Omental fat pad (tissue), 4 donors: ENCODE measurements around the gene MPV17L. TPM values are rescaled to one million over a fixed set of nuclear protein-coding genes. Genes with fewer than 3 reads are reported as not detected.
"Not testable (repeated sequence)": the region's sequence is repeated elsewhere in the genome, so short reads cannot be mapped to it uniquely, and the experiment has no call there.

Source experiments
- ATAC-seq: fragments of 150-250 bp; one replicate; pipeline ENCODE4 v1.9.1; 2016; ENCODE audit warnings: mild to moderate bottlenecking, moderate library complexity; ENCODE audit not compliant: low FRiP score
- DNase-seq: peaks from one replicate; pipeline ENCODE4 v3.0.0-alpha.2; 2019; ENCODE audit warnings: low spot score
- CTCF ChIP-seq, 3 donors: fragments of 450-650 bp; IDR thresholded peaks; one replicate each; pipeline ENCODE4 v1.5.1; 2016 to 2017; ENCODE audit warnings: antibody characterized with exemption in 3 of 3, mild to moderate bottlenecking in 3 of 3, moderate library complexity in 2 of 3
- total RNA-seq, 4 donors: library from RNA; depleted of rRNA; stranded (reverse); fragments of >200 nt; gene quantifications; one replicate each; pipeline ENCODE4 v1.1.0, GENCODE V29; 2016

The MPV17L gene
- total RNA-seq, 4 donors from 2014 or later: 5.8 to 10.7 (median 7.7) TPM

- no peak for TF ChIP-seq CTCF (IDR thresholded peaks at IDR 0.05)
- no peak for ATAC-seq
- no peak for DNase-seq
Measured at GRCh38 chr16:15440852-15441251, 45.3 kb downstream of the MPV17L start.

DNA sequence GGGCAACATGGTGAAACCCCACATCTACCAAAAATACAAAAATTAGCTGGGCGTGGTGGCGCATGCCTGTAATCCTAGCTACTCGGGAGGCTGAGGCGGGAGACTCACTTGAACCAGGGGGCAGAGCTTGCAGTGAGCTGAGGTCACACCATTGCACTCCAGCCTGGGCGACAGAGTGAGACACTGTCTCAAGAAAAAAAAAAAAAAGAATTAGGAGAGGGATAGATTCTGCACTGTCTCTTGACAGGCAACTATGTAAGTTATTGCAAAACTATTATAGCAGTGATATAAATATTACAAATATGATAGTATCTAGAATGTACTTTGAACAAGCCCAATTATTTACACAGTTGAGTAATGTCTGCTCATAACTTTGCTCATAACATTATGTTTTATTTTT lies 46.6 kb downstream of the MPV17L start:
- not testable (repeated sequence) for DNase-seq, ATAC-seq

- no peak for DNase-seq
- TF ChIP-seq CTCF (IDR thresholded peaks at IDR 0.05): no peak
- no peak for ATAC-seq
Measured at GRCh38 chr16:15443753-15444152, 48.2 kb downstream of the MPV17L start.

- no peak for ATAC-seq
Measured at GRCh38 chr16:15444264-15444663, 48.7 kb downstream of the MPV17L start.

GRCh38 chr16:15445450-15445849 lies 49.9 kb downstream of the MPV17L start:
- ATAC-seq (no peak), DNase-seq (no peak)
- TF ChIP-seq CTCF (IDR thresholded peaks at IDR 0.05): no peak

More at GRCh38 chr16:15444264-15444663, 48.7 kb downstream of the MPV17L start:
- DNase-seq: no peak
- TF ChIP-seq CTCF (IDR thresholded peaks at IDR 0.05): no peak

DNA sequence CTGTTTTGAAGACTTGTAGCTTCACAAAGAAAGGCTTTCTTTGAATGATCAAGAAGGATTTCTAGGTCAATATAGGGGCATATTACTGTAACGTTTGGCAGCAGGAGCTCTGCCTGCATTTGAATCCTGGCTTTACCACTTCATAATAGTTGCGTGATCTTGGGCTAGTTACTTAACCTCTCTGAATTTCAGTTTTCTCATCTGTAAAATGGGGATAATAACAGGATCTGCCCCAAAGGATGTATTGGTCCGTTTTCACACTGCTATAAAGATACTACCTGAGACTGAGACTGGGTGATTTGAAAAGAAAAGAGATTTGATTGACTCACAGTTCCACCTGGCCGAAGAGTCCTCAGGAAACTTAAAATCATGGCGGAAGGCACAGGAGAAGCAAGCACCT lies 51.3 kb downstream of the MPV17L start:
- no peak for TF ChIP-seq CTCF (IDR thresholded peaks at IDR 0.05)
- DNase-seq: no peak

GRCh38 chr16:15450624-15451023 lies 55.1 kb downstream of the MPV17L start:
- no peak for DNase-seq
- no peak for ATAC-seq
- TF ChIP-seq CTCF (IDR thresholded peaks at IDR 0.05): no peak

More for the DNA sequence above, 51.3 kb downstream of the MPV17L start:
- no peak for ATAC-seq
